Endometrial microvascular endothelial cells (primary cell): Measurements from ENCODE around the gene FN1. TPM values are rescaled to one million over a fixed set of nuclear protein-coding genes. Genes with fewer than 3 reads are reported as not detected.

Experiments used
- in situ Hi-C: cut with HindIII; loops from 2 replicates; pipeline ENCODE4 v1.10.0; 2017; ENCODE audit warnings: low sequenced_read_pairs, low pct_unique_long_range_greater_than_20kb; ENCODE audit errors: inconsistent ontology term
- total RNA-seq: library from RNA; depleted of rRNA; stranded (reverse); fragments of >200 nt; gene quantifications from one replicate; pipeline ENCODE4 v1.2.3, GENCODE V29; 2015; ENCODE audit errors: inconsistent ontology term

Gene FN1
- 1,342 TPM for total RNA-seq

GRCh38 chr2:215435870-215436704 lies at the start of gene FN1:
TSS of gene FN1 (minus strand) at chr2:215436068. CDS start at chr2:215435802, 266 bp downstream.
- in situ Hi-C loops: no loop called here

GRCh38 chr2:215485032-215485431 lies 49.2 kb upstream of the FN1 start:
- in situ Hi-C loops: no loop called here

DNA sequence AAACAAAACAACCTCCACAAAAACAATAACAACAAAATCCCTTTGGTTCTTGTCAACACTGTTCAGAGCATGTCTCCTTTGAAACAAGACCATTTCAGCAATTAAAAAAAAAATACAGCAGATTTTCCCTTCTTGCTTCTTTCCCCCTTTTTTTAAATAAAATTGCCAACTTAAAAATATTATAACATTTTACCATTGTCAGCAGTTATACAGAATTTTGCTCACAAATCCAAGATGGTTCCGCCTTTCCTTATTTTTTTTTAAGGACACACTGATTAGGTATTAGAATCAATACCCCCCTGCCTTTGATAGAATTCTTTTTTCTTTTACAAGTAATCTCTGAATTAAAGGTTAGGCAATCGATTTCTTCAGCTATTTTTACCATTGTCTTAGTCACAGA lies 48.7 kb upstream of the FN1 start:
- in situ Hi-C loops: no loop called here

GRCh38 chr2:215483431-215483830 lies 47.6 kb upstream of the FN1 start:
- in situ Hi-C loops: no loop called here

DNA sequence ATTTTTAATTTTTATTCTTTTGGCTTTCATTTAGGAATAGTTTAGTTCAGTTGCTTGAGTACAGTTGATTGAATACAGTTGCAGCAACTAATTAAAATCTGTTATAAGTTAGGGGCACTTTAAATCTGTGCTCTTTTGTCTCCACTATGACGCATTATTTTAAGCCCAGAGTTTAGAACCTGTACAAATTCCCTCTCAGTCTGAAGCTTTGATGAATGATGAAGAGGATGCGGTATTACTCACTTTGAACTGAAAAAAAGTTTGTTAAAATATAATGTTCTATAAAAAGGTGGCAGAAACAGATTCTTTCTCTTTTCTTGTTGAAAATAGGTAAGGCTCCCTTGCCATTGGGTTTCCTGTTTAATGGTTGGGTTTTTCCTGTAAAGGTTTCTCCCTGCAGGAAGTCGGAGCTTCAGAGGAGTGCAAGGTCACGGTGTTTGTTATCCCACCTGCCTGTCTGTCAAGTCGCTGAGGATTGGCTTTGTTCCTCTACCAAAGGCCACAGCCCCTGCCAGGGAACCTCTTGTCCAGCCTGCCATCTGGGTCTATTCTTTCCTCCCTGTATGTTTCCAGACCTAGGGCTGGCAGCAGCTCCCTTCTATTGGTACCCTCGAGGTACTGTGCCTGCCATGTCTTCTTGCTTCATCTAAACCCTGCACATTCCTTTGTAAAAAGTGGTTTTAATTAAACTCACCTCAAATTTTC lies 43.8 kb upstream of the FN1 start:
- in situ Hi-C loops: no loop called here

DNA sequence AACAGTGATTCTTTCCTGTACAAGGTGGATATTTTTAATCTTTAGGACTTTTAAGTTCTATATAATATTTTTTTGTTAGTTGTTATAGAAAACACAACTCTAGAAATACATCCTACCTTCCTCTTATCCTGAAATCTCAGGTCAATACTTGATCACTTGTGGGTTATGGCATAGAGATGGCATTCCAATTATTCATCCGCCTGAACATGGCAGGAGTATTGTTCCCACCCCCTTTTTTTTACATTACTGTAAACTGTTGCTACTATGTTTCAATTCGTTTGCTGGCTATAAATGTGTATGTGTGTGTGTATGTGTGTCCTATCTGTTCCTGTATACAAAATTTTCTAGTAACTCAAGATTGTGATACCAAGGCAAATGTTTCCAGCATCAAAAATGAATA lies 43.3 kb upstream of the FN1 start:
- in situ Hi-C loops: no loop called here

- in situ Hi-C loops: no loop called here
These were observed 40.6 kb upstream of the FN1 start for GRCh38 chr2:215476424-215476823.

- in situ Hi-C loops: no loop called here
These were observed 30.4 kb upstream of the FN1 start for GRCh38 chr2:215466097-215466909.

DNA sequence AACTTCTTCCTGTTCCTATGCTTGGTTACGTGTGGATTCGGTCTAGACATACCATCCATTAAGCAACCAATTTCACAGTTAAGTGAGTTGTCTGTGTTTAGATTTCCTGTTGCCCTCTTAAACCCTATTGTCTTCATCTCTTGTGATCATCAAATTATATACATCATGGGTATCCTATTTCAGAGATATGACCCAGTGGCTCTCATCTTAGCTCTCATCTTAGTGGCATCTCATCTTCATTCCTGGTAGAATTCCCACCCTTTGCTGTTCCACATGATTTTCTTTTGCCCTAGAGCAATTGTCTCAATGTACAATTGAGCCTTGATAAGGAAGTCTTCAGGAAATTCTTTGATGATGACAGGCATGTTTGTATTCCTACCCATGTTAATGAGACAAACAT lies 29.4 kb upstream of the FN1 start:
- in situ Hi-C loops: no loop called here

GRCh38 chr2:215461836-215462532 lies 26.1 kb upstream of the FN1 start:
- in situ Hi-C loops: no loop called here

DNA sequence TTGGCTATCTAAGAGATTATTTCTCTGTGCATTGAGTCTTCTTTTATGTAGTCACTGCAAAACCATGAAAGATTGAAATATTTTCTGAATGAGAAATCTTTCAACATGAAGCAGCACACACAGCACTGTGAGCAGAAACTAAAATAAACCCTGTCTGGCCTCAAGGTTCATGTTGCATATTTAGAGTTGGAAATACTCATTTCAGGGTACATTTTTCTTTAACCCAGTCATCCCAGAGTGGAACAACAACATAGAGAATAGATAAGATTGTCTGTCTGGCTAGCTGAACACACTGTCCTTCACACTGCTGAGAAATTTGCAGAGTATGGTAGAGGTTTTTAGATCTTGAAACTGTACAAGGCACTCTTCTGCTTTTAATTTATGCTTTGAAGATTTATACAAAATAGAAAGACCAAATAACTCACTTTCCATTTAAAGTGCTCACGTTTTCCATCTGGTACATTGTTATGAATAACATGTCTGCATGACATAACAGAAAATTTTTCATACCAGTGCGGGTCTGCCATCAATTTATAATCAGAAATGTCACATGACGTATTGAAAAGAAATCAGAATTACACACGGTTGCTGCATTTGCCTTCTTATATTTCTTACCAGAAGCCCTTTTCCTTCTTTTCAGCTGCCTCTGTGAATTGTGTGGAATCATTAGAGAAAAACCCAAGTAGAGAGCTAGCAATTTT lies 25.0 kb upstream of the FN1 start:
- in situ Hi-C loops: no loop called here

DNA sequence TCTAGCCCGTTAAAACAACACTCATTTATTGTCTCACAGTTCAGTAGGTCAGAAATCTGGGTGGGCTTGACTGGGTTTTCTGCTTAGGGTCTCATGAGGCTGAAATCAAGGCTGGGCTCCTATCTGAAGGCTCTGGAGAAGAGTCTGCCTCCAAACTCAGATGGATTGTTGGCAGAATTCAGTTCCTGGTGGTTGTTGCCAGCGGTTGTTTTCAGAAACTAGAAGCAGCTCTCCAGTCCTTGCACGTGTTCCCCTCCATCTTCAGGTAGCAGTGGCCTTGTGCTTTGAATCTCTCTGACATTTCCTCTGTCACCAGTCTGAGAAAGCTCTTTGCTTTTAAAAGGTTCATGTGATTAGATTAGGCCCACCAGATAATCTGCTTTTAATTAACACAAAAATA lies 20.1 kb upstream of the FN1 start:
- in situ Hi-C loops: no loop called here

DNA sequence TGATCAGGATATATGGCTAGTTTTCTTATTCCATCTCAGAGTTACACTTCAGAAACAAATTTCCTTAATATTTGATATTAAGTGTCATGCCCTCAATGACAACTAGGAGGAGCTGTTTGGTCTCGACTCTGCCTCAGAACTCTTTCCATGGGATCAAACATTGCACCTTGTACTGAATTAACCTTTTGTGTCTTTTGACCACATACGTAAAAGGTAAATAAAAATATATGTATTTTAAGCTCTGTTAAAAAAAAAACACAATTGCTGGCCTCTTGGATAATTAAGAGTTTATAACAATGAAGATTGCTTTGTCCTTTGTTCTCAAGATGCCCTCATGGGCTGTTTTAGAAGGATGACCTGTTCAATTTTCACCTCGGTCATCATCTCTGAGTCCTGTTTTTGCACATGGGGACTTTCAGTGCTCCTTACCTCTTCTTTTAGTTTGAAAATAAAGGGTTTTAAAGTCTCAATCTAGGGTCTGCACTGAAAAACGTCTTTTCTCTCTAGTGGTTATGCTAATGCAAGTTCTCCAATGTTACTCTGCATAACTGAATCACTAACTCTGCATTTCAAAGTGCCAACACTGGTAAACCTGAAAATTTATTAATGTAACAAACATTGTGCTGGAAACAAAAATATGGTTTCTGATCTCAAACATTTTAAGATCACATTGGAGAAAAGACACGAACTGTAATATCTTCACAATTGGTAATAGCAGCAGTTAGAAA lies 18.8 kb upstream of the FN1 start:
- in situ Hi-C loops: no loop called here

GRCh38 chr2:215452725-215453124 lies 16.9 kb upstream of the FN1 start:
- in situ Hi-C loops: no loop called here

GRCh38 chr2:215451012-215451756 lies 15.3 kb upstream of the FN1 start:
- in situ Hi-C loops: no loop called here

DNA sequence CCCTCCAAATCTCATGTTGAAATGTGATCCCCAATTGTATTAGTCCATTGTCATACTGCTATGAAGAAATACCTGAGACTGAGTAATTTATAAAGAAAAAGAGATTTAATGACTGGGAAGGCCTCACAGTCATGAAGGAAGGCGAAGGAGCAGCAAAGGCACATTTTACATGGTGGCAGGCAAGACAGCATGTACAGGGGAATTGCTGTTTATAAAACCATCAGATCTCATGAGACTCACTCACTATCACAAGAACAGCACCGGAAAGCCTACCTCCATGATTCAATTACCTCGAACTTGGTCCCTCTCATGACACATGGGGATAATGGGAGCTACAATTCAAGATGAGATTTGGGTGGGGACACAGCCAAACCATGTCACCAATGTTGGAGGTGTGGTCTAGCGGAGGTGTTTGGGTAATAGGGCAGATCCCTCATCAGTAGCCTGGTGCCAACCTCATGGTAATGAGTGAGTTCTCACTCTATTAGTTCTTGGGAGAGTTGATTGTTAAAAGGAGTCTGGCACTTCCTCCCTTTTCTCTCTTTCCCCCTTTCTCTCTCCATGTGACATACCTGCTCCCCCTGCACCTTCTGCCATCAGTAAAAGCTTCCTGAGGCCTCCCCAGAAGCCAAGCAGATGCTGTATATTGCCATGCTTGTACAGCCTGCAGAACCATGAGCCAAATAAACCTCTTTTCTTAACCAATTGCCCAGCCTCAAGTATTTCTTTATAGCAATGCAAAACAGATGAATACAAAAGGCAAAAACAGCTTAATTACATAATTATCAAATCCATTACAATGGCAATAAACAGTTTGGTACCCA lies 14.5 kb upstream of the FN1 start:
- in situ Hi-C loops: no loop called here
